ENCODE data around the gene C17orf107.

DNA sequence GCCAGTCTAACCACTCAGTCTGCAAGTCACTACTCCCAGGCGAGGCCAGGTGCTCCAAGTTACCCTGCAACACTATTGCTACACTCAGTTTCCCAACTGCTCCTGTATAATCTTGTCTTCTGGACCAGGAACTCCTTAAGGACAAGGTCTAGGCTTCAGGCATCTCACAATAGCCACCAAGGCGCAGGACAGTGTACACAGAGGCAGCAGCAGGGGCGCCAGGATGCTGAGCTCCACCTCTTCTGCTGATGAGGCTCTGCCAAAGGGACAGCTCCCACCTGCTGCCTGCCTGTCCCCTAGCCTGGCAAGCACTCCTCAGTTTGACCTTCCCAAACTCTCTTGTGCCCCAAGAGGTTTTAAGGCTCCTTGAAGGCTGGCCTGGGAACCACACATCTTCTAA is 37.1 kb downstream of the C17orf107 start:
- TF ChIP-seq, protein P1, sequence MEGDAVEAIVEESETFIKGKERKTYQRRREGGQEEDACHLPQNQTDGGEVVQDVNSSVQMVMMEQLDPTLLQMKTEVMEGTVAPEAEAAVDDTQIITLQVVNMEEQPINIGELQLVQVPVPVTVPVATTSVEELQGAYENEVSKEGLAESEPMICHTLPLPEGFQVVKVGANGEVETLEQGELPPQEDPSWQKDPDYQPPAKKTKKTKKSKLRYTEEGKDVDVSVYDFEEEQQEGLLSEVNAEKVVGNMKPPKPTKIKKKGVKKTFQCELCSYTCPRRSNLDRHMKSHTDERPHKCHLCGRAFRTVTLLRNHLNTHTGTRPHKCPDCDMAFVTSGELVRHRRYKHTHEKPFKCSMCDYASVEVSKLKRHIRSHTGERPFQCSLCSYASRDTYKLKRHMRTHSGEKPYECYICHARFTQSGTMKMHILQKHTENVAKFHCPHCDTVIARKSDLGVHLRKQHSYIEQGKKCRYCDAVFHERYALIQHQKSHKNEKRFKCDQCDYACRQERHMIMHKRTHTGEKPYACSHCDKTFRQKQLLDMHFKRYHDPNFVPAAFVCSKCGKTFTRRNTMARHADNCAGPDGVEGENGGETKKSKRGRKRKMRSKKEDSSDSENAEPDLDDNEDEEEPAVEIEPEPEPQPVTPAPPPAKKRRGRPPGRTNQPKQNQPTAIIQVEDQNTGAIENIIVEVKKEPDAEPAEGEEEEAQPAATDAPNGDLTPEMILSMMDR (conservative IDR thresholded peaks at IDR 0.05; ENCODE audit: low read depth, low read length): no peak
- no peak for TF ChIP-seq EZH2 (IDR thresholded peaks at IDR 0.05; ENCODE audit: borderline replicate concordance, low read depth, low read length, poor library complexity, severe bottlenecking)
